A549 (cell line): Measurements from ENCODE around the gene NEK11. TPM values are rescaled to one million over a fixed set of nuclear protein-coding genes. Genes with fewer than 3 reads are reported as not detected.

Experiments used
- ATAC-seq, 2 experiments: fragments of 200-7000 bp in 1 of 2; fragments of >200 bp in 1 of 2; cut with Nextera tagmentation in 1 of 2; cut with Tn5 transposase in 1 of 2; 3 replicates each; pipeline versions ENCODE4 v1.8.0 to v1.9.1; 2018 to 2020; ENCODE audit warnings: mild to moderate bottlenecking in 1 of 2, moderate library complexity in 1 of 2
- CTCF ChIA-PET: fragments of 300-600 bp; sonication (Branson Sonifier 250); formaldehyde crosslinking; extraction: SDS; loops from one replicate; lab custom pipeline; 2021; ENCODE audit warnings: antibody characterized with exemption, inconsistent platforms; lab: Yijun Ruan, JAX
- POLR2A ChIA-PET: fragments of 350-600 bp; formaldehyde crosslinking; extraction: SDS; loops from one replicate; lab custom pipeline; 2021; ENCODE audit warnings: antibody characterized with exemption, inconsistent platforms; lab: Yijun Ruan, JAX
- DNase-seq, 2 experiments: peaks; one replicate each; pipeline versions ENCODE4 v3.0.0 to v3.0.0-alpha.2; 2011 to 2016; ENCODE audit warnings: low read depth in 1 of 2, low spot score in 1 of 2
- FAIRE-seq: peaks from 2 replicates; lab custom pipeline; 2011; peaks lifted over from hg19 to GRCh38; lab: Jason Lieb, UNC
- H3K27ac ChIP-seq, 2 experiments: fragments of >200 bp; sonication (Bioruptor Twin); formaldehyde crosslinking; 3 replicates each; pipeline ENCODE4 v1.5.1; 2016 to 2017
- H3K4me1 ChIP-seq: fragments of >200 bp; sonication (Bioruptor Twin); formaldehyde crosslinking; 3 replicates; pipeline ENCODE4 v1.6.1; 2016
- H3K4me2 ChIP-seq: fragments of >200 bp; sonication (Bioruptor Twin); formaldehyde crosslinking; 3 replicates; pipeline ENCODE4 v1.6.1; 2016
- H3K4me3 ChIP-seq: fragments of >200 bp; sonication (Bioruptor Twin); formaldehyde crosslinking; 3 replicates; pipeline ENCODE4 v1.5.1; 2016
- H3K9me3 ChIP-seq: fragments of >200 bp; sonication (Bioruptor Twin); formaldehyde crosslinking; 3 replicates; pipeline ENCODE4 v1.6.1; 2016
- CBX2 ChIP-seq: fragments of 200-600 bp; sonication (generic); IDR thresholded peaks from 2 replicates; pipeline ENCODE4 v1.6.1; 2016; ENCODE audit warnings: low read depth, mild to moderate bottlenecking, borderline replicate concordance
- CHD4 ChIP-seq: fragments of 200-600 bp; sonication (generic); IDR thresholded peaks from 2 replicates; pipeline ENCODE4 v1.6.1; 2016; ENCODE audit warnings: antibody characterized with exemption, mild to moderate bottlenecking, borderline replicate concordance
- CTCF ChIP-seq: fragments of >200 bp; sonication (Bioruptor Twin); formaldehyde crosslinking; IDR thresholded peaks from 3 replicates; pipeline ENCODE4 v1.5.1; 2016
- EHF ChIP-seq: fragments of 250-450 bp; sonication (Bioruptor Pico); IDR thresholded peaks from 2 replicates; pipeline ENCODE4 v1.5.0; 2020; ENCODE audit warnings: mild to moderate bottlenecking
- EHMT2 ChIP-seq: fragments of 200-600 bp; sonication (generic); IDR thresholded peaks from 2 replicates; pipeline ENCODE4 v1.6.1; 2016; ENCODE audit warnings: antibody characterized with exemption, low read depth, mild to moderate bottlenecking, moderate library complexity
- ESRRA ChIP-seq: fragments of 150-350 bp; IDR thresholded peaks from 2 replicates; pipeline ENCODE4 v1.6.1; 2014; ENCODE audit warnings: mild to moderate bottlenecking, low read length, borderline replicate concordance
- FOXS1 ChIP-seq: fragments of 250-450 bp; sonication (Bioruptor Pico); IDR thresholded peaks from 2 replicates; pipeline ENCODE4 v1.5.0; 2020; ENCODE audit warnings: mild to moderate bottlenecking, moderate library complexity
- GATA3 ChIP-seq: IDR thresholded peaks from 2 replicates; pipeline ENCODE4 v1.6.1; 2012; ENCODE audit warnings: borderline replicate concordance
- HMGXB4 ChIP-seq: fragments of 250-450 bp; sonication (Bioruptor Pico); IDR thresholded peaks from 2 replicates; pipeline ENCODE4 v1.5.0; 2021; ENCODE audit warnings: mild to moderate bottlenecking, moderate library complexity, borderline replicate concordance
- HOXB13 ChIP-seq: fragments of 250-450 bp; sonication (Bioruptor Pico); IDR thresholded peaks from 2 replicates; pipeline ENCODE4 v1.5.0; 2020; ENCODE audit warnings: low read depth, mild to moderate bottlenecking, moderate library complexity
- HOXB5 ChIP-seq: fragments of 250-450 bp; sonication (Bioruptor Pico); IDR thresholded peaks from 2 replicates; pipeline ENCODE4 v1.5.0; 2020; ENCODE audit warnings: mild to moderate bottlenecking, moderate library complexity
- KDM1A ChIP-seq: fragments of 200-600 bp; sonication (generic); IDR thresholded peaks from 2 replicates; pipeline ENCODE4 v1.6.1; 2016; ENCODE audit warnings: low read depth, mild to moderate bottlenecking
- KDM5A ChIP-seq: fragments of 200-600 bp; sonication (generic); IDR thresholded peaks from 2 replicates; pipeline ENCODE4 v1.6.1; 2016; ENCODE audit warnings: antibody characterized with exemption, mild to moderate bottlenecking
- MAFK ChIP-seq: fragments of 450-650 bp; IDR thresholded peaks from 2 replicates; pipeline ENCODE4 v1.6.1; 2014; ENCODE audit not compliant: partially characterized antibody
- PBX3 ChIP-seq: IDR thresholded peaks from 2 replicates; pipeline ENCODE4 v1.6.1; 2012
- POLR2A ChIP-seq: IDR thresholded peaks from 2 replicates; pipeline ENCODE4 v1.6.1; 2012; ENCODE audit warnings: mild to moderate bottlenecking, low read length
- RARB ChIP-seq: fragments of 250-450 bp; sonication (Bioruptor Pico); IDR thresholded peaks from 2 replicates; pipeline ENCODE4 v1.8.0; 2021; ENCODE audit warnings: mild to moderate bottlenecking, moderate library complexity
- RCOR1 ChIP-seq: fragments of 150-350 bp; IDR thresholded peaks from 2 replicates; pipeline ENCODE4 v1.6.1; 2014; ENCODE audit warnings: antibody characterized with exemption, low read length, low read depth
- USF2 ChIP-seq: fragments of 450-650 bp; IDR thresholded peaks from 2 replicates; pipeline ENCODE4 v1.6.1; 2014; ENCODE audit warnings: antibody characterized with exemption
- WGBS: methylation state at CpG from one replicate; pipeline ENCODE4 v1.1.6; 2017; ENCODE audit errors: missing lambda C conversion rate; 5-methylcytosine and 5-hydroxymethylcytosine counted together
- polyA plus RNA-seq, 4 experiments: library from polyadenylated mRNA; depleted of rRNA in 3 of 4; stranded (reverse); fragments of >200 nt; fragmentation: RNase III in 1 of 4; extraction: RNeasy Plus Mini Kit Qiagen cat#74134 plus additional on column Dnase treatment in 1 of 4; gene quantifications; 2 replicates in 3 of 4; 3 replicates in 1 of 4; pipeline ENCODE4 v1.2.3, GENCODE V29; 2011 to 2017

NEK11 gene
- polyA plus RNA-seq, 2 of the 4 experiments (the other 2 are of a cell fraction), result 5.8 to 8.9 TPM

- TF ChIP-seq KDM1A, result no peak
Observed at GRCh38 chr3:131193641-131194238, 167.1 kb downstream of the NEK11 start (continued).

- ATAC-seq (no peak), DNase-seq (no peak)
- H3K9me3 ChIP-seq, result no peaks in the 10 kb centered on the region
- H3K4me1 ChIP-seq, result no peaks in the 10 kb centered on the region
- no peak for TF ChIP-seq GATA3
- TF ChIP-seq PBX3, result no peak
- no peak for TF ChIP-seq USF2
- no peak for TF ChIP-seq FOXS1
- no peak for TF ChIP-seq MAFK
- no peak for TF ChIP-seq RARB (CRISPR knock-in tag)
- TF ChIP-seq RCOR1, result no peak
- no peak for TF ChIP-seq CBX2
- no peak for TF ChIP-seq KDM1A
- TF ChIP-seq, all 56 proteins: peak for 0
- ChIA-PET POLR2A (no interaction called here), CTCF (no interaction called here)
- FAIRE-seq, result no peak
- H3K4me2 ChIP-seq, result no peak overlapping the region
- no peak overlapping the region for H3K4me3 ChIP-seq
- 75% methylated on average over 4 of the region's 4 CpGs for WGBS
- no peak overlapping the region for H3K27ac ChIP-seq
Observed at GRCh38 chr3:131194816-131195215, 168.1 kb downstream of the NEK11 start.

- no peak for DNase-seq
- Histone ChIP-seq H3K4me2 (no peak overlapping the region), H3K4me3 (no peak overlapping the region), H3K4me1 (no peaks in the 10 kb centered on the region), H3K9me3 (peaks cover 4% of the 10 kb centered on the region; the same call in 1 of the 3 replicates), H3K27ac (no peak overlapping the region)
- no peak for FAIRE-seq
- ChIA-PET POLR2A (no interaction called here), CTCF (no interaction called here)
- TF ChIP-seq EHF (CRISPR knock-in tag) (no peak), GATA3 (no peak), USF2 (no peak), HOXB13 (CRISPR knock-in tag) (no peak), HOXB5 (CRISPR knock-in tag) (no peak), POLR2A (no peak), HMGXB4 (no peak), KDM5A (no peak), CTCF (no peak), CHD4 (no peak), EHMT2 (no peak), ESRRA (no peak)
- WGBS, result 59% methylated on average over 4 of the region's 4 CpGs
- ATAC-seq, result no peak
Observed at GRCh38 chr3:131200636-131201199, 174.0 kb downstream of the NEK11 start.
